SK-N-SH treated with all-trans-retinoic acid at 6 μM for 48 hours (cell line): ENCODE measurements around the gene MAOA.
A peak's percentile ranks its signal among the peaks of the same experiment; 100 is the strongest.
"Not testable (repeated sequence)": the region's sequence is repeated elsewhere in the genome, so short reads cannot be mapped to it uniquely, and the experiment has no call there.

Experiments used
- ATAC-seq: fragments of 200-7000 bp; cut with Tn5 transposase; 3 replicates; pipeline ENCODE4 v1.9.1; 2020; ENCODE audit warnings: mild to moderate bottlenecking, moderate library complexity
- ARNTL ChIP-seq: fragments of 450-650 bp; formaldehyde crosslinking; IDR thresholded peaks from 2 replicates; pipeline ENCODE4 v1.5.0; 2020; ENCODE audit warnings: low read depth, mild to moderate bottlenecking, moderate library complexity, borderline replicate concordance
- BACH2 ChIP-seq: fragments of 250-450 bp; sonication (Bioruptor Pico); IDR thresholded peaks from 2 replicates; pipeline ENCODE4 v1.9.0; 2021; ENCODE audit warnings: mild to moderate bottlenecking, borderline replicate concordance
- CREB5 ChIP-seq: fragments of 250-450 bp; sonication (Bioruptor Pico); IDR thresholded peaks from 2 replicates; pipeline ENCODE4 v1.5.1; 2020; ENCODE audit warnings: low read depth, mild to moderate bottlenecking, moderate library complexity
- CSDC2 ChIP-seq: fragments of 250-450 bp; sonication (Bioruptor Pico); IDR thresholded peaks from 2 replicates; pipeline ENCODE4 v1.5.0; 2020; ENCODE audit warnings: mild to moderate bottlenecking, moderate library complexity
- CSRNP3 ChIP-seq: fragments of 250-450 bp; sonication (Bioruptor Pico); IDR thresholded peaks from 2 replicates; pipeline ENCODE4 v1.5.1; 2021; ENCODE audit warnings: mild to moderate bottlenecking, moderate library complexity
- ESRRG ChIP-seq: fragments of 250-450 bp; sonication (Bioruptor Pico); IDR thresholded peaks from 2 replicates; pipeline ENCODE4 v1.6.1; 2021; ENCODE audit warnings: mild to moderate bottlenecking
- GLIS3 ChIP-seq: fragments of 250-450 bp; sonication (Bioruptor Pico); IDR thresholded peaks from 2 replicates; pipeline ENCODE4 v1.5.0; 2020; ENCODE audit warnings: mild to moderate bottlenecking, moderate library complexity
- ISL1 ChIP-seq: fragments of 250-450 bp; sonication (Bioruptor Pico); IDR thresholded peaks from 2 replicates; pipeline ENCODE4 v2.1.2; 2022; ENCODE audit warnings: mild to moderate bottlenecking, moderate library complexity
- OSR1 ChIP-seq: fragments of 250-450 bp; sonication (Bioruptor Pico); IDR thresholded peaks from 2 replicates; pipeline ENCODE4 v1.8.0; 2022; ENCODE audit warnings: moderate library complexity, mild to moderate bottlenecking, inconsistent platforms
- PATZ1 ChIP-seq: fragments of 250-450 bp; sonication (Bioruptor Pico); IDR thresholded peaks from 2 replicates; pipeline ENCODE4 v1.8.0; 2020; ENCODE audit warnings: mild to moderate bottlenecking, moderate library complexity, borderline replicate concordance
- POU6F1 ChIP-seq: fragments of 250-450 bp; sonication (Bioruptor Pico); IDR thresholded peaks from 2 replicates; pipeline ENCODE4 v1.8.0; 2021; ENCODE audit warnings: low read depth, mild to moderate bottlenecking, moderate library complexity, borderline replicate concordance
- PPARA ChIP-seq: fragments of 250-450 bp; sonication (Bioruptor Pico); IDR thresholded peaks from 2 replicates; pipeline ENCODE4 v1.5.0; 2020; ENCODE audit warnings: mild to moderate bottlenecking, borderline replicate concordance
- RARB ChIP-seq: fragments of 250-450 bp; sonication (Bioruptor Pico); IDR thresholded peaks from 2 replicates; pipeline ENCODE4 v1.8.0; 2021; ENCODE audit warnings: mild to moderate bottlenecking, moderate library complexity
- SNAI2 ChIP-seq: fragments of 250-450 bp; sonication (Bioruptor Pico); IDR thresholded peaks from 2 replicates; pipeline ENCODE4 v1.5.0; 2020; ENCODE audit warnings: mild to moderate bottlenecking, moderate library complexity
- TCF4 ChIP-seq: fragments of 250-450 bp; sonication (Bioruptor Pico); IDR thresholded peaks from 2 replicates; pipeline ENCODE4 v1.8.0; 2021; ENCODE audit warnings: mild to moderate bottlenecking, moderate library complexity, borderline replicate concordance
- TOX ChIP-seq: fragments of 250-450 bp; sonication (Bioruptor Pico); IDR thresholded peaks from 2 replicates; pipeline ENCODE4 v1.8.0; 2021; ENCODE audit warnings: mild to moderate bottlenecking, moderate library complexity, borderline replicate concordance
- ZC3H10 ChIP-seq: fragments of 250-450 bp; sonication (Bioruptor Pico); IDR thresholded peaks from 2 replicates; pipeline ENCODE4 v1.5.1; 2021; ENCODE audit warnings: mild to moderate bottlenecking, moderate library complexity
- ZFP3 ChIP-seq: fragments of 250-450 bp; sonication (Bioruptor Pico); IDR thresholded peaks from 2 replicates; pipeline ENCODE4 v1.5.0; 2020; ENCODE audit warnings: mild to moderate bottlenecking, moderate library complexity
- ZFP30 ChIP-seq: fragments of 450-650 bp; formaldehyde crosslinking; IDR thresholded peaks from 2 replicates; pipeline ENCODE4 v1.5.0; 2022; ENCODE audit warnings: mild to moderate bottlenecking, moderate library complexity
- ZNF565 ChIP-seq: fragments of 450-650 bp; formaldehyde crosslinking; conservative IDR thresholded peaks from 2 replicates; pipeline ENCODE4 v1.5.0; 2020; ENCODE audit warnings: low read depth, mild to moderate bottlenecking, moderate library complexity
- ZNF70 ChIP-seq: fragments of 450-650 bp; formaldehyde crosslinking; IDR thresholded peaks from 2 replicates; pipeline ENCODE4 v1.5.0; 2020; ENCODE audit warnings: mild to moderate bottlenecking, moderate library complexity
- ZNF8 ChIP-seq: fragments of 450-650 bp; formaldehyde crosslinking; IDR thresholded peaks from 2 replicates; pipeline ENCODE4 v1.5.0; 2020; ENCODE audit warnings: mild to moderate bottlenecking, moderate library complexity

Gene MAOA

GRCh38 chrX:43619861-43620260 lies 36.2 kb upstream of the MAOA start:
- not testable (repeated sequence) for ATAC-seq
- peak; percentile 39; the same call in 1 of the 2 replicates for TF ChIP-seq ISL1

GRCh38 chrX:43627147-43627546 lies 29.0 kb upstream of the MAOA start:
- TF ChIP-seq ARNTL (CRISPR knock-in tag) (no peak), ZNF8 (CRISPR knock-in tag) (no peak), CREB5 (CRISPR knock-in tag) (no peak), RARB (no peak), SNAI2 (CRISPR knock-in tag) (no peak), OSR1 (CRISPR knock-in tag) (no peak), CSDC2 (CRISPR knock-in tag) (no peak), ESRRG (CRISPR knock-in tag) (no peak), ISL1 (no peak), ZNF565 (CRISPR knock-in tag) (no peak), CSRNP3 (CRISPR knock-in tag) (no peak), GLIS3 (CRISPR knock-in tag) (no peak)
- ATAC-seq: no peak

- ATAC-seq: no peak
- TF ChIP-seq GLIS3 (CRISPR knock-in tag): no peak
- TF ChIP-seq TCF4: no peak
- TF ChIP-seq ZFP30 (CRISPR knock-in tag): no peak
- TF ChIP-seq RARB: no peak
- no peak for TF ChIP-seq CREB5 (CRISPR knock-in tag)
- no peak for TF ChIP-seq OSR1 (CRISPR knock-in tag)
- no peak for TF ChIP-seq TOX (CRISPR knock-in tag)
- no peak for TF ChIP-seq CSRNP3 (CRISPR knock-in tag)
- TF ChIP-seq ESRRG (CRISPR knock-in tag): no peak
- no peak for TF ChIP-seq ZNF8 (CRISPR knock-in tag)
- TF ChIP-seq ISL1: no peak
- TF ChIP-seq PPARA (CRISPR knock-in tag): no peak
- TF ChIP-seq ZC3H10 (CRISPR knock-in tag): no peak
- no peak for TF ChIP-seq ZFP3 (CRISPR knock-in tag)
Measured at GRCh38 chrX:43627669-43628068, 28.4 kb upstream of the MAOA start.

- TF ChIP-seq GLIS3 (CRISPR knock-in tag): no peak
- no peak for TF ChIP-seq TOX (CRISPR knock-in tag)
- TF ChIP-seq POU6F1: no peak
- TF ChIP-seq BACH2 (CRISPR knock-in tag): no peak
- TF ChIP-seq TCF4: no peak
- TF ChIP-seq ZNF70 (CRISPR knock-in tag): no peak
- no peak for TF ChIP-seq OSR1 (CRISPR knock-in tag)
- TF ChIP-seq ARNTL (CRISPR knock-in tag): no peak
- no peak for TF ChIP-seq CREB5 (CRISPR knock-in tag)
- no peak for TF ChIP-seq ZNF8 (CRISPR knock-in tag)
- TF ChIP-seq PATZ1: no peak
- TF ChIP-seq ZNF565 (CRISPR knock-in tag): no peak
- TF ChIP-seq PPARA (CRISPR knock-in tag): no peak
- no peak for TF ChIP-seq ISL1
- ATAC-seq: no peak
Measured at GRCh38 chrX:43629229-43629628, 26.9 kb upstream of the MAOA start.
